NB4 (cell line): ENCODE results near the gene CACNG6.

ENCODE experiments used
- DNase-seq: peaks from one replicate; pipeline ENCODE4 v3.0.0; 2010; ENCODE audit warnings: low read depth
- H3K4me3 ChIP-seq: one replicate; pipeline ENCODE4 v1.5.1; 2011; ENCODE audit warnings: mild to moderate bottlenecking, low read depth, low read length, moderate library complexity
- MAX ChIP-seq: IDR thresholded peaks from 2 replicates; pipeline ENCODE4 v1.6.1; 2011; ENCODE audit warnings: low read depth, low read length
- MYC ChIP-seq: IDR thresholded peaks from 2 replicates; pipeline ENCODE4 v1.6.1; 2011; ENCODE audit warnings: low read depth, low read length
- POLR2A ChIP-seq: IDR thresholded peaks from 2 replicates; pipeline ENCODE4 v1.6.1; 2011; ENCODE audit warnings: mild to moderate bottlenecking; ENCODE audit not compliant: insufficient read length; ENCODE audit errors: extremely low read depth
- TF ChIP-seq, protein P1 (sequence below): IDR thresholded peaks from one replicate; pipeline ENCODE4 v1.5.1; 2012; ENCODE audit warnings: low read depth, low read length

CACNG6 gene

GRCh38 chr19:53962887-53963431 is 28.5 kb upstream of the CACNG6 start, which contains the start of gene CACNG8:
CACNG8 (plus strand) TSS chr19:53962937.
- TF ChIP-seq POLR2A: no peak
- TF ChIP-seq MAX: no peak
- H3K4me3 ChIP-seq: no peak within 1 kb of the TSS
- no peak for DNase-seq

GRCh38 chr19:53965091-53965490 is 26.3 kb upstream of the CACNG6 start:
- H3K4me3 ChIP-seq: peak overlapping the region; percentile 34
- DNase-seq: no peak
- TF ChIP-seq, protein P1, sequence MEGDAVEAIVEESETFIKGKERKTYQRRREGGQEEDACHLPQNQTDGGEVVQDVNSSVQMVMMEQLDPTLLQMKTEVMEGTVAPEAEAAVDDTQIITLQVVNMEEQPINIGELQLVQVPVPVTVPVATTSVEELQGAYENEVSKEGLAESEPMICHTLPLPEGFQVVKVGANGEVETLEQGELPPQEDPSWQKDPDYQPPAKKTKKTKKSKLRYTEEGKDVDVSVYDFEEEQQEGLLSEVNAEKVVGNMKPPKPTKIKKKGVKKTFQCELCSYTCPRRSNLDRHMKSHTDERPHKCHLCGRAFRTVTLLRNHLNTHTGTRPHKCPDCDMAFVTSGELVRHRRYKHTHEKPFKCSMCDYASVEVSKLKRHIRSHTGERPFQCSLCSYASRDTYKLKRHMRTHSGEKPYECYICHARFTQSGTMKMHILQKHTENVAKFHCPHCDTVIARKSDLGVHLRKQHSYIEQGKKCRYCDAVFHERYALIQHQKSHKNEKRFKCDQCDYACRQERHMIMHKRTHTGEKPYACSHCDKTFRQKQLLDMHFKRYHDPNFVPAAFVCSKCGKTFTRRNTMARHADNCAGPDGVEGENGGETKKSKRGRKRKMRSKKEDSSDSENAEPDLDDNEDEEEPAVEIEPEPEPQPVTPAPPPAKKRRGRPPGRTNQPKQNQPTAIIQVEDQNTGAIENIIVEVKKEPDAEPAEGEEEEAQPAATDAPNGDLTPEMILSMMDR: no peak
- TF ChIP-seq MYC: no peak
- no peak for TF ChIP-seq POLR2A
- TF ChIP-seq MAX: no peak

GRCh38 chr19:53966931-53967330 is 24.5 kb upstream of the CACNG6 start:
- no peak for DNase-seq
- H3K4me3 ChIP-seq: no peak overlapping the region
- TF ChIP-seq MAX (no peak), MYC (no peak), POLR2A (no peak)
- TF ChIP-seq, protein P1: no peak

DNA sequence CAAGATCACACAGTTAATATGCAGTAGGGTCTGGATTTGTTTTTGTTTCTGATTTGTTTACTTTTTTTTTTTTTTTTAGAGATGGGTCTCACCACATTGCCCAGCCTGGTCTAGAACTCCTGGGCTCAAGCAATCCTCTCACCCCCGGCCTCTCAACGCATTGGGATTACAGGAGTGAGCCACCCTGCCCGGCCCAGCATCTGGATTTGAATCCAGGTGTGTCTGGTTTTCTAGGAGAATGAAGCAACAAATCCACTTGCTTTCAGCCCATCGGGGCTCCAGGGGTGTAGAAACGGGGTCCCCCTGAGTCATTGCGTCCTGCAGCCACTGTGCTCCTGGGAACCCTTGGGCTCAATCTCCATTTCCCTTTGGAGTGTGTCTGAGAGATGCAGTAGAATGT is 22.1 kb upstream of the CACNG6 start:
- TF ChIP-seq MAX (no peak), POLR2A (no peak), MYC (no peak)
- TF ChIP-seq, protein P1: no peak
- no peak for DNase-seq

DNA sequence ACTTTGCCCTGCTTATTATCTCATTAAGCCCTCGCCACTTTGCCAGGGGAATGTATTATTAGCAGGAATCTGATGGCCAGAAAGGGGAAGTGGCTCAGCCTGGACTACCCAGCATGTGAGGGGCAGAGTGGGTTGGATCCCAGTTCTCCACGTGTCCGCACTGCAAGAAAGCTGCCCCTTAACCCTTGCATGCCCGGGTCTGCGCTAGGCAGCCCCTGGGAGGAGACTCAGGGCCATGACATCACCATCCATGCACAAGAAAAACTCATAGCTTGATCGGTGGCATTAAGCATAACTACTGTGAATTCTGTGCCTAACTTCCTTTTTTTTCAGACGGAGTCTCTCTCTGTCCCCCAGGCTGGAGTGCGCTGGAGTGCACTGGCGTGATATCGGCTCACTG is 19.8 kb upstream of the CACNG6 start:
- DNase-seq: peak; percentile 49
- H3K4me3 ChIP-seq: no peak overlapping the region
- no peak for TF ChIP-seq POLR2A
- peak; percentile 43; the same call in 1 of the 2 replicates for TF ChIP-seq MAX

More for the DNA sequence above, 22.1 kb upstream of the CACNG6 start:
- H3K4me3 ChIP-seq: no peak overlapping the region

- peak; percentile 76 for DNase-seq
- H3K4me3 ChIP-seq: no peak overlapping the region
- TF ChIP-seq MYC: no peak; the same call in 1 of the 2 replicates
- no peak for TF ChIP-seq MAX
- TF ChIP-seq, protein P1: no peak
- no peak for TF ChIP-seq POLR2A
Measured at GRCh38 chr19:53977429-53977990, 13.9 kb upstream of the CACNG6 start.
